Smooth muscle cell (in vitro differentiated cells): ENCODE data around the gene FN1. TPM values are rescaled to one million over a fixed set of nuclear protein-coding genes. Genes with fewer than 3 reads are reported as not detected.
"Not testable (repeated sequence)": the region's sequence is repeated elsewhere in the genome, so short reads cannot be mapped to it uniquely, and the experiment has no call there.

ENCODE experiments used
- DNase-seq: peaks from one replicate; lab custom pipeline; 2025; ENCODE audit not compliant: unreplicated experiment; lab: John Stamatoyannopoulos, UW
- H2AFZ ChIP-seq: fragments of 200-600 bp; sonication (generic); 2 replicates; pipeline ENCODE4 v1.6.0; 2016; ENCODE audit warnings: antibody characterized with exemption, low read depth, mild to moderate bottlenecking
- H3F3A ChIP-seq: fragments of 200-600 bp; sonication (generic); 2 replicates; pipeline ENCODE4 v1.6.0; 2017; ENCODE audit warnings: antibody characterized with exemption, low read depth
- H3K27ac ChIP-seq: fragments of 200-600 bp; sonication (generic); 2 replicates; pipeline ENCODE4 v1.5.1; 2016; ENCODE audit warnings: low read depth, mild to moderate bottlenecking
- H3K27me3 ChIP-seq: fragments of 200-600 bp; sonication (generic); 2 replicates; pipeline ENCODE4 v1.6.1; 2016; ENCODE audit warnings: low read depth, mild to moderate bottlenecking
- H3K36me3 ChIP-seq: fragments of 200-600 bp; sonication (generic); 2 replicates; pipeline ENCODE4 v1.5.1; 2016; ENCODE audit warnings: low read depth
- H3K4me1 ChIP-seq: fragments of 200-600 bp; sonication (generic); 2 replicates; pipeline ENCODE4 v1.5.1; 2016; ENCODE audit warnings: low read depth
- H3K4me2 ChIP-seq: fragments of 200-600 bp; sonication (generic); 2 replicates; pipeline ENCODE4 v1.6.0; 2016; ENCODE audit warnings: mild to moderate bottlenecking
- H3K4me3 ChIP-seq: fragments of 200-600 bp; sonication (generic); 2 replicates; pipeline ENCODE4 v1.5.1; 2016; ENCODE audit warnings: mild to moderate bottlenecking
- H3K79me2 ChIP-seq: fragments of 200-600 bp; sonication (generic); 2 replicates; pipeline ENCODE4 v1.6.0; 2016; ENCODE audit warnings: low read depth, mild to moderate bottlenecking
- H3K9ac ChIP-seq: fragments of 200-600 bp; sonication (generic); 2 replicates; pipeline ENCODE4 v1.6.0; 2016; ENCODE audit warnings: low read depth
- H3K9me3 ChIP-seq: fragments of 200-600 bp; sonication (generic); replicated peaks from 2 replicates; pipeline ENCODE4 v1.5.1; 2016; ENCODE audit warnings: low read depth
- H4K20me1 ChIP-seq: fragments of 200-600 bp; sonication (generic); 2 replicates; pipeline ENCODE4 v1.6.0; 2016; ENCODE audit warnings: low read depth
- CTCF ChIP-seq: fragments of 200-600 bp; sonication (generic); IDR thresholded peaks from 2 replicates; pipeline ENCODE4 v1.5.1; 2017; ENCODE audit warnings: borderline replicate concordance, mild to moderate bottlenecking, antibody characterized with exemption; ENCODE audit not compliant: insufficient read depth, poor library complexity, severe bottlenecking
- WGBS: methylation state at CpG from one replicate; pipeline ENCODE4 v1.1.7; 2016; ENCODE audit warnings: low lambda C conversion rate; 5-methylcytosine and 5-hydroxymethylcytosine counted together
- polyA plus RNA-seq: library from polyadenylated mRNA; unstranded; fragments of >200 nt; fragmentation: Nextera tagmentation; extraction: Ambion mirVana; gene quantifications from 2 replicates; pipeline ENCODE4 v1.2.1, GENCODE V29; 2016
- total RNA-seq: library from RNA; depleted of rRNA; stranded (reverse); fragments of >200 nt; gene quantifications from 2 replicates; pipeline ENCODE4 v1.2.3, GENCODE V29; 2014

Gene FN1
- total and polyA plus RNA-seq, 2 experiments from 2014 or later, result 10,917 to 21,295 TPM

GRCh38 chr2:215360596-215360995, 75.3 kb downstream of the FN1 start:
- H2AFZ ChIP-seq, result no peak overlapping the region
- H3K27ac ChIP-seq, result peak overlapping the region; percentile 84
- H4K20me1 ChIP-seq, result peaks cover 87% of the 10 kb centered on the region
- TF ChIP-seq CTCF, result no peak
- no peak overlapping the region for H3K9ac ChIP-seq
- no peak for DNase-seq
- H3F3A ChIP-seq, result peaks cover 72% of the 10 kb centered on the region
- H3K4me1 ChIP-seq, result no peaks in the 10 kb centered on the region
- H3K4me3 ChIP-seq, result no peak overlapping the region
- no peaks in the 10 kb centered on the region for H3K27me3 ChIP-seq
- H3K9me3 ChIP-seq, result no peaks in the 10 kb centered on the region
- peaks cover 51% of the 10 kb centered on the region for H3K36me3 ChIP-seq
- no peak overlapping the region for H3K4me2 ChIP-seq
- WGBS, result 97% methylated on average over 2 of the region's 2 CpGs
- H3K79me2 ChIP-seq, result no peaks in the 10 kb centered on the region

GRCh38 chr2:215360059-215360458, 75.8 kb downstream of the FN1 start:
- Histone ChIP-seq H4K20me1 (peaks cover 82% of the 10 kb centered on the region), H3K27ac (peak overlapping the region; percentile 84), H3F3A (peaks cover 72% of the 10 kb centered on the region), H3K36me3 (peaks cover 47% of the 10 kb centered on the region)
- H3K79me2 ChIP-seq, H3K4me1 ChIP-seq, H3K4me2 ChIP-seq, H3K4me3 ChIP-seq, H3K9ac ChIP-seq, H2AFZ ChIP-seq, H3K9me3 ChIP-seq, DNase-seq, H3K27me3 ChIP-seq: not testable (repeated sequence)
- 91% methylated on average over 3 of the region's 3 CpGs for WGBS

GRCh38 chr2:215359576-215359922, 76.3 kb downstream of the FN1 start:
- no peak overlapping the region for H3K4me2 ChIP-seq
- H3K27ac ChIP-seq, result peak overlapping the region; percentile 84
- H3K9ac ChIP-seq, result no peak overlapping the region
- WGBS, result 56% methylated on average over 1 of the region's 1 CpG
- no peak for TF ChIP-seq CTCF
- H3K9me3 ChIP-seq, result no peaks in the 10 kb centered on the region
- peaks cover 41% of the 10 kb centered on the region for H3K36me3 ChIP-seq
- DNase-seq, result no peak
- peaks cover 68% of the 10 kb centered on the region for H3F3A ChIP-seq
- no peaks in the 10 kb centered on the region for H3K4me1 ChIP-seq
- peaks cover 77% of the 10 kb centered on the region for H4K20me1 ChIP-seq
- H3K79me2 ChIP-seq, result no peaks in the 10 kb centered on the region
- H3K4me3 ChIP-seq, result no peak overlapping the region
- H2AFZ ChIP-seq, result no peak overlapping the region
- no peaks in the 10 kb centered on the region for H3K27me3 ChIP-seq

GRCh38 chr2:215358891-215359575, 76.8 kb downstream of the FN1 start:
- DNase-seq, result no peak
- Histone ChIP-seq H3K27me3 (no peaks in the 10 kb centered on the region), H3K36me3 (peaks cover 36% of the 10 kb centered on the region), H3K9ac (no peak overlapping the region), H3F3A (peaks cover 63% of the 10 kb centered on the region), H3K79me2 (no peaks in the 10 kb centered on the region), H3K4me3 (no peak overlapping the region), H3K4me1 (no peaks in the 10 kb centered on the region), H3K9me3 (no peaks in the 10 kb centered on the region), H3K4me2 (no peak overlapping the region), H3K27ac (peak overlapping the region; percentile 84), H4K20me1 (peaks cover 72% of the 10 kb centered on the region), H2AFZ (no peak overlapping the region)
- no peak for TF ChIP-seq CTCF
- WGBS, result 60% methylated on average over 15 of the region's 15 CpGs
